T-helper 9 cell (primary cell): ENCODE measurements around the gene POU2AF1.
"Not testable (repeated sequence)": the region's sequence is repeated elsewhere in the genome, so short reads cannot be mapped to it uniquely, and the experiment has no call there.

Experiments
- DNase-seq: peaks from one replicate; pipeline ENCODE4 v3.0.0-alpha.2; 2020

The POU2AF1 gene

GRCh38 chr11:111408789-111409727, 30.0 kb upstream of the POU2AF1 start:
- no peak for DNase-seq

- no peak for DNase-seq
Observed at GRCh38 chr11:111407652-111408051, 28.6 kb upstream of the POU2AF1 start.

- DNase-seq = no peak
Observed at GRCh38 chr11:111406589-111406988, 27.5 kb upstream of the POU2AF1 start.

GRCh38 chr11:111406091-111406490, 27.0 kb upstream of the POU2AF1 start:
- no peak for DNase-seq

- no peak for DNase-seq
Observed at GRCh38 chr11:111405551-111405950, 26.5 kb upstream of the POU2AF1 start.

GRCh38 chr11:111403051-111403726, 24.1 kb upstream of the POU2AF1 start:
- DNase-seq = no peak

GRCh38 chr11:111402411-111402810, 23.3 kb upstream of the POU2AF1 start:
- DNase-seq = no peak

- DNase-seq = not testable (repeated sequence)
Observed at GRCh38 chr11:111401957-111402356, 22.9 kb upstream of the POU2AF1 start.

GRCh38 chr11:111400595-111400994, 21.5 kb upstream of the POU2AF1 start:
- no peak for DNase-seq

- no peak for DNase-seq
Observed at GRCh38 chr11:111399187-111400031, 20.3 kb upstream of the POU2AF1 start.

GRCh38 chr11:111397034-111397433, 18.0 kb upstream of the POU2AF1 start:
- DNase-seq = no peak

GRCh38 chr11:111395749-111396148, 16.7 kb upstream of the POU2AF1 start:
- DNase-seq = no peak

GRCh38 chr11:111395081-111395480, 16.0 kb upstream of the POU2AF1 start:
- no peak for DNase-seq

- DNase-seq = not testable (repeated sequence)
Observed at GRCh38 chr11:111394147-111394546, 15.1 kb upstream of the POU2AF1 start.

GRCh38 chr11:111393585-111393984, 14.5 kb upstream of the POU2AF1 start:
- no peak for DNase-seq

- DNase-seq = no peak
Observed at GRCh38 chr11:111393096-111393495, 14.0 kb upstream of the POU2AF1 start.

GRCh38 chr11:111392552-111392951, 13.5 kb upstream of the POU2AF1 start:
- no peak for DNase-seq

- no peak for DNase-seq
Observed at GRCh38 chr11:111391328-111392124, 12.5 kb upstream of the POU2AF1 start.

GRCh38 chr11:111388842-111389241, 9.8 kb upstream of the POU2AF1 start:
- no peak for DNase-seq

GRCh38 chr11:111388420-111388819, 9.3 kb upstream of the POU2AF1 start:
- no peak for DNase-seq

GRCh38 chr11:111387363-111387762, 8.3 kb upstream of the POU2AF1 start:
- no peak for DNase-seq

GRCh38 chr11:111386611-111387150, 7.6 kb upstream of the POU2AF1 start:
- DNase-seq = no peak
